ENCODE results near the gene DHRSX.
"Not testable (repeated sequence)": the region's sequence is repeated elsewhere in the genome, so short reads cannot be mapped to it uniquely, and the experiment has no call there.

- not testable (repeated sequence) for TF ChIP-seq MAX (IDR thresholded peaks at IDR 0.05; ENCODE audit: insufficient read depth, insufficient read length); CTCF (IDR thresholded peaks at IDR 0.05; ENCODE audit: extremely low read depth in 1 of 2, insufficient read depth in 1 of 2, low read depth in 1 of 2, low read length in 2 of 2); EZH2 (IDR thresholded peaks at IDR 0.05; ENCODE audit: borderline replicate concordance, low read depth, low read length, severe bottlenecking); POLR2A (IDR thresholded peaks at IDR 0.05; ENCODE audit: low read depth, low read length); POLR2AphosphoS5 (IDR thresholded peaks at IDR 0.05; ENCODE audit: insufficient read depth, low read depth, low read length); FOS (IDR thresholded peaks at IDR 0.05; ENCODE audit: borderline replicate concordance, insufficient read depth, low read length); JUN (IDR thresholded peaks at IDR 0.05; ENCODE audit: borderline replicate concordance, insufficient read depth, insufficient read length, low read depth); GATA2 (IDR thresholded peaks at IDR 0.05; ENCODE audit: insufficient read depth, insufficient read length, low read depth, low read length); MYC (IDR thresholded peaks at IDR 0.05; ENCODE audit: low read depth, low read length)
Observed at GRCh38 chrX:2456091-2456490, 44.7 kb downstream of the DHRSX start.

Data from endothelial cell of umbilical vein (primary cell).